ENCODE results near the gene COQ8A. TPM values are rescaled to one million over a fixed set of nuclear protein-coding genes. Genes with fewer than 3 reads are reported as not detected.

The COQ8A gene
- total and polyA plus RNA-seq, 2 donors from 2014 or later, result 29.4 to 44.1 TPM

DNA sequence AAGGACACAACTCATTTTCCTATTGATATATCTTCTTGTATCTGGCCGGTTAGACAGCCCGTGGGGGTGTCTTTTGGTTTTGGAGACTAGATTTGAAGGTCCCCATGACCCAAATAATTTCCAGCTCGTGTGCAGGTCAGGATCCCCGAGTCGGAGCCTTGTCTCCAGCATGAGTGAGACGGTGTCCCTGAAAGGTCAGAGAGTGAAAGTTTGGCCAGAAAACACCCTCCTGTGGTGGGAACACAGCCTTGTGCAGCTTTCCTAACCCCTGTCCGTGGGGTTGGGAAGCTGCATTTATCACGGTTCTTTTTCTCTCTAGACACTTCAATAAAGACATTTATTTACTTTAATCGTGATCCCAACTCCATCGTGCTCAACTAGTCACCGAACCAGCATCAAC, 17.6 kb downstream of the COQ8A start:
- Histone ChIP-seq H3K27me3 (ENCODE audit: control insufficient read depth, insufficient read depth, low read length) (no peaks in the 10 kb centered on the region), H3K4me1 (ENCODE audit: control insufficient read depth in 2 of 3, insufficient read depth in 2 of 3, low read depth in 1 of 3, low read length in 3 of 3) (peaks cover 0 to 4% (median 0%) of the 10 kb centered on the region in 3 donors), H3K4me3 (ENCODE audit: low read length in 3 of 3) (no peak overlapping the region), H3K27ac (ENCODE audit: low read depth in 2 of 2, low read length in 2 of 2) (no peak overlapping the region), H3K9ac (ENCODE audit: low read length in 3 of 3) (no peak overlapping the region), H3K36me3 (ENCODE audit: control insufficient read depth in 2 of 3, insufficient read depth in 3 of 3, low read length in 3 of 3) (peaks cover 0 to 2% (median 0%) of the 10 kb centered on the region in 3 donors), H3K9me3 (ENCODE audit: control insufficient read depth in 2 of 3, insufficient read depth in 1 of 3, low read length in 3 of 3) (no peaks in the 10 kb centered on the region)
- intact Hi-C loops (cut with DNase I), result no loop called here
- TF ChIP-seq CTCF (IDR thresholded peaks at IDR 0.05; ENCODE audit: borderline replicate concordance, extremely low read depth, insufficient read depth), result no peak
- DNase-seq (no peak), FAIRE-seq (no peak)

GRCh38 chr1:226958300-226958699, 18.2 kb downstream of the COQ8A start:
- intact Hi-C loops (cut with DNase I), result no loop called here
- Histone ChIP-seq H3K27ac (ENCODE audit: low read depth in 2 of 2, low read length in 2 of 2) (no peak overlapping the region), H3K4me1 (ENCODE audit: control insufficient read depth in 2 of 3, insufficient read depth in 2 of 3, low read depth in 1 of 3, low read length in 3 of 3) (peaks cover 0 to 4% (median 0%) of the 10 kb centered on the region in 3 donors), H3K9me3 (ENCODE audit: control insufficient read depth in 2 of 3, insufficient read depth in 1 of 3, low read length in 3 of 3) (no peaks in the 10 kb centered on the region), H3K27me3 (ENCODE audit: control insufficient read depth, insufficient read depth, low read length) (no peaks in the 10 kb centered on the region), H3K36me3 (ENCODE audit: control insufficient read depth in 2 of 3, insufficient read depth in 3 of 3, low read length in 3 of 3) (peaks cover 0 to 2% (median 0%) of the 10 kb centered on the region in 3 donors), H3K4me3 (ENCODE audit: low read length in 3 of 3) (no peak overlapping the region), H3K9ac (ENCODE audit: low read length in 3 of 3) (no peak overlapping the region)
- FAIRE-seq (no peak), DNase-seq (peak in 1 of 5 donors; percentile 45)
- TF ChIP-seq CTCF (IDR thresholded peaks at IDR 0.05; ENCODE audit: borderline replicate concordance, extremely low read depth, insufficient read depth), result no peak

- Histone ChIP-seq H3K36me3 (ENCODE audit: control insufficient read depth in 2 of 3, insufficient read depth in 3 of 3, low read length in 3 of 3) (peaks cover 0 to 2% (median 0%) of the 10 kb centered on the region in 3 donors), H3K27ac (ENCODE audit: low read depth in 2 of 2, low read length in 2 of 2) (no peak overlapping the region), H3K9me3 (ENCODE audit: control insufficient read depth in 2 of 3, insufficient read depth in 1 of 3, low read length in 3 of 3) (no peaks in the 10 kb centered on the region), H3K4me1 (ENCODE audit: control insufficient read depth in 2 of 3, insufficient read depth in 2 of 3, low read depth in 1 of 3, low read length in 3 of 3) (peaks cover 0 to 4% (median 0%) of the 10 kb centered on the region in 3 donors), H3K4me3 (ENCODE audit: low read length in 3 of 3) (no peak overlapping the region), H3K9ac (ENCODE audit: low read length in 3 of 3) (no peak overlapping the region), H3K27me3 (ENCODE audit: control insufficient read depth, insufficient read depth, low read length) (no peaks in the 10 kb centered on the region)
- no peak for TF ChIP-seq CTCF (IDR thresholded peaks at IDR 0.05; ENCODE audit: borderline replicate concordance, extremely low read depth, insufficient read depth)
- DNase-seq, result no peak
- FAIRE-seq, result no peak
- intact Hi-C loops (cut with DNase I), result no loop called here
These were observed 20.2 kb downstream of the COQ8A start for GRCh38 chr1:226960256-226960655.
